CD14-positive monocyte (primary cell): ENCODE results near the gene INSR. TPM values are rescaled to one million over a fixed set of nuclear protein-coding genes. Genes with fewer than 3 reads are reported as not detected.

ENCODE experiments used
- DNase-seq, 3 donors: peaks; one replicate each; pipeline ENCODE4 v3.0.0-alpha.2; 2011 to 2022
- H2AFZ ChIP-seq: 2 replicates; pipeline ENCODE4 v1.6.0; 2012; ENCODE audit warnings: mild to moderate bottlenecking, low read depth, low read length, inconsistent platforms; ENCODE audit not compliant: insufficient read depth, poor library complexity, severe bottlenecking
- H3K27ac ChIP-seq, 2 donors: 1 replicate in 1 of 2; 2 replicates in 1 of 2; pipeline ENCODE4 v1.5.1; 2012 to 2013; ENCODE audit warnings: low read length in 2 of 2, control low read depth in 1 of 2, inconsistent platforms in 1 of 2, low read depth in 1 of 2, mild to moderate bottlenecking in 1 of 2
- H3K27me3 ChIP-seq, 2 donors: one replicate each; pipeline versions ENCODE4 v1.6.0 to v1.6.1; 2011 to 2013; ENCODE audit warnings: low read length in 2 of 2; ENCODE audit not compliant: control insufficient read depth in 2 of 2, insufficient read depth in 2 of 2
- H3K36me3 ChIP-seq, 2 donors: replicated peaks in 1 of 2; 1 replicate in 1 of 2; 2 replicates in 1 of 2; pipeline versions ENCODE4 v1.5.1 to v1.6.1; 2012 to 2013; ENCODE audit warnings: low read length in 2 of 2, control low read depth in 1 of 2, inconsistent platforms in 1 of 2, mild to moderate bottlenecking in 1 of 2; ENCODE audit not compliant: insufficient read depth in 2 of 2, control insufficient read depth in 1 of 2
- H3K4me1 ChIP-seq, 2 donors: 1 replicate in 1 of 2; 2 replicates in 1 of 2; pipeline versions ENCODE4 v1.5.1 to v1.6.1; 2012 to 2013; ENCODE audit warnings: low read length in 2 of 2, control low read depth in 1 of 2, inconsistent platforms in 1 of 2, mild to moderate bottlenecking in 1 of 2, moderate library complexity in 1 of 2; ENCODE audit not compliant: insufficient read depth in 2 of 2, control insufficient read depth in 1 of 2
- H3K4me2 ChIP-seq: replicated peaks from 2 replicates; pipeline ENCODE3; 2012; ENCODE audit warnings: low read length, moderate library complexity, mild to moderate bottlenecking; ENCODE audit not compliant: poor library complexity, severe bottlenecking; ENCODE audit errors: extremely low read depth
- H3K4me3 ChIP-seq, 3 experiments: fragments of 200-600 bp in 1 of 3; sonication (generic) in 1 of 3; replicated peaks in 1 of 3; 1 replicate in 2 of 3; 2 replicates in 1 of 3; pipeline ENCODE4 v1.5.1; 2011 to 2013; ENCODE audit warnings: low read length in 3 of 3, mild to moderate bottlenecking in 3 of 3, control low read depth in 2 of 3, low read depth in 2 of 3, inconsistent platforms in 1 of 3, moderate library complexity in 1 of 3
- H3K79me2 ChIP-seq: 2 replicates; pipeline ENCODE4 v1.6.0; 2012; ENCODE audit warnings: mild to moderate bottlenecking, control low read depth, inconsistent platforms, low read length, moderate library complexity; ENCODE audit not compliant: insufficient read depth
- H3K9ac ChIP-seq: 2 replicates; pipeline ENCODE4 v1.6.0; 2017; ENCODE audit warnings: low read length, mild to moderate bottlenecking; ENCODE audit not compliant: insufficient read depth, poor library complexity, severe bottlenecking
- H3K9me3 ChIP-seq, 2 donors: replicated peaks in 1 of 2; 1 replicate in 1 of 2; 2 replicates in 1 of 2; pipeline versions ENCODE4 v1.5.1 to v1.6.1; 2012 to 2013; ENCODE audit warnings: low read length in 2 of 2, control low read depth in 1 of 2; ENCODE audit not compliant: control insufficient read depth in 1 of 2, insufficient read depth in 1 of 2
- H4K20me1 ChIP-seq: 2 replicates; pipeline ENCODE4 v1.6.0; 2012; ENCODE audit warnings: mild to moderate bottlenecking, low read length, control low read depth, moderate library complexity; ENCODE audit not compliant: insufficient read depth
- H3K27ac Mint-ChIP-seq, 7 donors: one replicate each; pipeline ENCODE4 v1.8.0; 2020; ENCODE audit warnings: mild to moderate bottlenecking in 7 of 7, mixed read lengths in 7 of 7, moderate library complexity in 6 of 7, inconsistent platforms in 2 of 7
- H3K27me3 Mint-ChIP-seq, 3 donors: one replicate each; pipeline ENCODE4 v1.8.0; 2021 to 2022; ENCODE audit warnings: low read depth in 3 of 3, mild to moderate bottlenecking in 3 of 3, mixed read lengths in 3 of 3, moderate library complexity in 3 of 3, inconsistent platforms in 1 of 3
- H3K36me3 Mint-ChIP-seq, 2 donors: one replicate each; pipeline ENCODE4 v1.8.0; 2020; ENCODE audit warnings: mixed read lengths in 2 of 2, inconsistent platforms in 1 of 2, mild to moderate bottlenecking in 1 of 2
- H3K4me1 Mint-ChIP-seq: one replicate; pipeline ENCODE4 v1.8.0; 2020; ENCODE audit warnings: mild to moderate bottlenecking, mixed read lengths
- H3K4me3 Mint-ChIP-seq, 2 donors: one replicate each; pipeline ENCODE4 v1.8.0; 2020; ENCODE audit warnings: mild to moderate bottlenecking in 2 of 2, mixed read lengths in 2 of 2, moderate library complexity in 1 of 2
- H3K9me3 Mint-ChIP-seq, 7 donors: one replicate each; pipeline ENCODE4 v1.8.0; 2020 to 2022; ENCODE audit warnings: mixed read lengths in 7 of 7, mild to moderate bottlenecking in 6 of 7, moderate library complexity in 6 of 7, inconsistent platforms in 2 of 7
- WGBS: methylation state at CpG from one replicate; pipeline ENCODE4 v1.1.5; 2013; ENCODE audit warnings: missing lambda C conversion rate; ENCODE audit not compliant: insufficient coverage; 5-methylcytosine and 5-hydroxymethylcytosine counted together
- intact Hi-C, 2 donors: fragments of 100-400 bp; cut with micrococcal nuclease; formaldehyde crosslinking; loops; one replicate each; pipeline versions ENCODE4 v1.15.0 to v1.15.1; 2023
- polyA plus RNA-seq, 3 donors: library from polyadenylated mRNA; depleted of rRNA in 1 of 3; unstranded in 2 of 3; stranded (reverse) in 1 of 3; fragments of 300-500 nt in 2 of 3; fragments of >200 nt in 1 of 3; fragmentation: Illumina TruSeq in 2 of 3; gene quantifications; 1 replicate in 2 of 3; 2 replicates in 1 of 3; pipeline ENCODE4 v1.2.3, GENCODE V29; 2012 to 2021
- TF ChIP-seq, protein P1 (sequence below): fragments of 200-600 bp; IDR thresholded peaks from one replicate; pipeline ENCODE4 v1.8.0; 2022; ENCODE audit warnings: antibody characterized with exemption, mild to moderate bottlenecking

INSR gene
- polyA plus RNA-seq, 3 donors, result 2.9 to 12.4 (median 3.4) TPM

DNA sequence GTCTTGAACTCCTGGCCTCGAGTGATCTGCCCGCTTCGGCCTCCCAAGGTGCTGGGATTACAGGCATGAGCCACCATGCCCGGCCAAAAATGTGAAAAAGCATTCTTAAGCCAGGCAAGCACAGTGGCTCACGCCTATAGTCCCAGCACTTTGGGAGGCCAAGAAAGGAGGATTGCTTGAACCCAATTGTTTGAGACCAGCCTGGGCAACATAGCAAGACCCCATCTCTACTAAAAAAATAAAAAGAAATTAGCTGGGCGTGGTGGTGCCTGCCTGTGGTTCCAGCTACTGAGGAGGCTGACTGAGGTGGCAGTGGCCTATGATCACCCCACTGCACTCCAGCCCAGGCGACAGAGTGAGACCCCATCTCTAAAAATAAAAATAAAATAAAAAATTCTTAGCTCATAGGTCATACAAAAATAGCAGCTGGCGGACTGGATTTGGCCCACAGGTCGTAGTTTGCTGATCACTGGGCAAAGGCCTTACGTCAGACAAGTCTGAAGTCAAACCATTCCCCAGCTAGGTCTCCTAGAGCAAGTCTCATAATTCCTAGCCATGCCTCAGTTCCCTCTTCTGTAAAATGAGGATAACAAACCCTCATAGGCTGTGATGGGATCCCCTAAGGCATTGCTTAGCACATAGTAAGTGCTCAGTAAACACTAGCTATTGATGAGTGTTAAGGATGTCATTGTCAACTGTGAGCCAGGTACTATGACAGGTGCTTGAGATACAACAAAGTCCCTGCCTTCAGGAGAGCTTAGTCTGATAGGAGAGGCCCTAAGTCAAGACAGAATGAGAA lies 36.0 kb downstream of the INSR start:
- TF ChIP-seq, protein P1, sequence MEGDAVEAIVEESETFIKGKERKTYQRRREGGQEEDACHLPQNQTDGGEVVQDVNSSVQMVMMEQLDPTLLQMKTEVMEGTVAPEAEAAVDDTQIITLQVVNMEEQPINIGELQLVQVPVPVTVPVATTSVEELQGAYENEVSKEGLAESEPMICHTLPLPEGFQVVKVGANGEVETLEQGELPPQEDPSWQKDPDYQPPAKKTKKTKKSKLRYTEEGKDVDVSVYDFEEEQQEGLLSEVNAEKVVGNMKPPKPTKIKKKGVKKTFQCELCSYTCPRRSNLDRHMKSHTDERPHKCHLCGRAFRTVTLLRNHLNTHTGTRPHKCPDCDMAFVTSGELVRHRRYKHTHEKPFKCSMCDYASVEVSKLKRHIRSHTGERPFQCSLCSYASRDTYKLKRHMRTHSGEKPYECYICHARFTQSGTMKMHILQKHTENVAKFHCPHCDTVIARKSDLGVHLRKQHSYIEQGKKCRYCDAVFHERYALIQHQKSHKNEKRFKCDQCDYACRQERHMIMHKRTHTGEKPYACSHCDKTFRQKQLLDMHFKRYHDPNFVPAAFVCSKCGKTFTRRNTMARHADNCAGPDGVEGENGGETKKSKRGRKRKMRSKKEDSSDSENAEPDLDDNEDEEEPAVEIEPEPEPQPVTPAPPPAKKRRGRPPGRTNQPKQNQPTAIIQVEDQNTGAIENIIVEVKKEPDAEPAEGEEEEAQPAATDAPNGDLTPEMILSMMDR, result no peak
- no peak for DNase-seq
- no peak overlapping the region for H3K9ac ChIP-seq
- H2AFZ ChIP-seq, result no peak overlapping the region
- intact Hi-C loops, result no loop called here
- peaks cover 0 to 13% of the 10 kb centered on the region in 2 donors for H3K36me3 ChIP-seq
- Mint-ChIP-seq H3K36me3 (peaks cover 3 to 28% of the 10 kb centered on the region in 2 donors), H3K9me3 (peaks cover 0 to 4% (median 0%) of the 10 kb centered on the region in 7 donors), H3K27ac (peak overlapping the region in 1 of 7 donors; percentile 50), H3K27me3 (peaks cover 0 to 1% (median 0%) of the 10 kb centered on the region in 3 donors), H3K4me1 (peaks cover 25% of the 10 kb centered on the region), H3K4me3 (no peak overlapping the region)
- H3K9me3 ChIP-seq, result no peaks in the 10 kb centered on the region
- no peak overlapping the region for H3K4me2 ChIP-seq
- 97% methylated on average over 7 of the region's 10 CpGs for WGBS
- H3K79me2 ChIP-seq, result peaks cover 89% of the 10 kb centered on the region
- H3K27ac ChIP-seq, result peak overlapping the region in 1 of 2 donors; percentile 8
- H3K4me3 ChIP-seq, result no peak overlapping the region
- peaks cover 33% of the 10 kb centered on the region for H4K20me1 ChIP-seq
- H3K27me3 ChIP-seq, result no peaks in the 10 kb centered on the region
- H3K4me1 ChIP-seq, result peaks cover 5 to 12% of the 10 kb centered on the region in 2 donors

DNA sequence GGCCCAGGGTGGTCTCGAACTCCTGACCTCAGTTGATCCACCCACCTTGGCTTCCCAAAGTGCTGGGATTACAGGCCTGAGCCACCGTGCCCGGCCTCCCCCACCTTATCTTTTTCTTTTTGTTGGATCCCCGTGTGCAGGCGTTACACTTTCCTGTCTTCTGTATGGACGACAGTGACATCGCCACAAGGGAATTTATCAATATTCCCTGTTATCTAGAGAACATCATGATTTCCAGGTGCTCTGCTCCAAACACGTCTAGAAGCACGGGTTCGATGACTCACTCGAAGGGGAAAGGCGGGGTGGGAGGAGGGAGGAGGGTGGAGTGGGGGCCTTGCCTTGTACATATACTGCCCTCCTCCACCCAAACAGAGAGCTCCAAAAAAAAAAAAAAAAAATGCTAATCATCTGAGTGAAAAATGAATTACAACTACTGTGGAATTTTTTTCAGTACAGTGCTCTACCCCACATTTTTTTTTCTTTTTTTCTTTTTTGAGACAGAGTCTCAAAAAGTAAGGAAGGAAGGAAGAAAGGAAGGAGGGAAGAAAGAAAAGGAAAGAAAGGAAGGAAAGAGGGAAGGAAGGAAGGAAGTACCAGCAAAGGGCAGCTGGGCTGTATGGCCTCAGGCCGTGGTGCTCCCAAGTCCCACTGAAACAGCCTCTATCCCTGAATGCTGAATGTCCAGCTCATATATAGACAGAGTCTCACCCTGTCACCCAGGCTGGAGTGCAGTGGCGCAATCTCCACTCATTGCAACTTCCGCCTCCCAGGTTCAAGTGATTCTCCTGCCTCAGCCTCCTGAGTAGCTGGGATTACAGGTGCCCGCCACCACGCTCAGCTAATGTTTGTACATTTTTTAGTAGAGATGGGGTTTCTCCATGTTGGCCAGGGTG lies 36.8 kb downstream of the INSR start:
- peak in 2 of 3 donors; percentile 21 to 41 for DNase-seq
- intact Hi-C loops, result no loop called here

More for the DNA sequence above, 36.8 kb downstream of the INSR start:
- Mint-ChIP-seq H3K27ac (peak overlapping the region in 2 of 7 donors; percentile 7 to 28), H3K27me3 (peaks cover 0 to 1% (median 0%) of the 10 kb centered on the region in 3 donors), H3K9me3 (peaks cover 0 to 4% (median 0%) of the 10 kb centered on the region in 7 donors), H3K4me1 (peaks cover 25% of the 10 kb centered on the region), H3K36me3 (peaks cover 0 to 19% of the 10 kb centered on the region in 2 donors), H3K4me3 (no peak overlapping the region)
- TF ChIP-seq, protein P1, result no peak
- H3K4me1 ChIP-seq, result peaks cover 5 to 14% of the 10 kb centered on the region in 2 donors
- H4K20me1 ChIP-seq, result peaks cover 30% of the 10 kb centered on the region
- no peak overlapping the region for H3K4me3 ChIP-seq
- H2AFZ ChIP-seq, result no peak overlapping the region
- 97% methylated on average over 4 of the region's 17 CpGs for WGBS
- H3K27me3 ChIP-seq, result no peaks in the 10 kb centered on the region
- no peaks in the 10 kb centered on the region for H3K9me3 ChIP-seq
- no peak overlapping the region for H3K9ac ChIP-seq
- peak overlapping the region in 1 of 2 donors; percentile 6 for H3K27ac ChIP-seq
- H3K36me3 ChIP-seq, result peaks cover 0 to 13% of the 10 kb centered on the region in 2 donors
- H3K79me2 ChIP-seq, result peaks cover 89% of the 10 kb centered on the region
- H3K4me2 ChIP-seq, result no peak overlapping the region
